Measurements from ENCODE around the gene VBP1. TPM values are rescaled to one million over a fixed set of nuclear protein-coding genes. Genes with fewer than 3 reads are reported as not detected.
"Not testable (repeated sequence)": the region's sequence is repeated elsewhere in the genome, so short reads cannot be mapped to it uniquely, and the experiment has no call there.

Gene VBP1
- polyA plus RNA-seq, 4 donors, result 35.1 to 39.1 (median 38.4) TPM

DNA sequence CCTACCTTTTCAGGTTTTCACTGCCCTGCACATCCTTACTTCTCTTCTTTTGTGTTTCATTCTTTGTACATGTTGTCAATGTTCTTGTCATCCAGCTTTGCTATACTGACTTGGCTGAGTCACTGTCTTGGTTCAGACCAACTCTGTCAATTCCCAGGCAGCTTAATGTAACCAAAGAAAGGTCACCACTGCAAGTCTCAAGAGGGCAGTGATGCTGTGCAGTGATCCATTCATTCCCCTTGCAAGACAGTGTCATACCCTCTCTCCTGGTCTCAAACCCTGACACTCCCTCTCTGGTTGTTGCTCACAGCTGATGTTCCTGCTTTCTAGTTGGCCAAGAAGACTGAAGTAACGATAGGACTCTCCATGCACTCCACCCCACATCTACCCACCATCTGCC lies 30.5 kb downstream of the VBP1 start:
- H3K27me3 ChIP-seq (ENCODE audit: control insufficient read depth in 3 of 3, insufficient read depth in 3 of 3, low read length in 3 of 3), result no peaks in the 10 kb centered on the region
- WGBS, 3 donors, result 50 to 93% (median 89%) methylated on average over 1 of the region's 1 CpG
- no peaks in the 10 kb centered on the region for H3K4me1 ChIP-seq (ENCODE audit: control insufficient read depth in 3 of 3, insufficient read depth in 2 of 3, low read depth in 1 of 3, low read length in 2 of 3)
- H3K9me3 ChIP-seq (ENCODE audit: control insufficient read depth in 2 of 2, insufficient read depth in 1 of 2, low read depth in 1 of 2, low read length in 1 of 2), result no peaks in the 10 kb centered on the region
- H3K4me3 ChIP-seq (ENCODE audit: low read depth in 1 of 3, low read length in 3 of 3), result no peak overlapping the region
- no peak overlapping the region for H3K27ac ChIP-seq (ENCODE audit: low read depth in 1 of 3, low read length in 2 of 3)
- FAIRE-seq, result no peak
- no peak for DNase-seq
- H3K36me3 ChIP-seq (ENCODE audit: control insufficient read depth in 3 of 3, insufficient read depth in 2 of 3, low read depth in 1 of 3, low read length in 3 of 3), result no peaks in the 10 kb centered on the region

DNA sequence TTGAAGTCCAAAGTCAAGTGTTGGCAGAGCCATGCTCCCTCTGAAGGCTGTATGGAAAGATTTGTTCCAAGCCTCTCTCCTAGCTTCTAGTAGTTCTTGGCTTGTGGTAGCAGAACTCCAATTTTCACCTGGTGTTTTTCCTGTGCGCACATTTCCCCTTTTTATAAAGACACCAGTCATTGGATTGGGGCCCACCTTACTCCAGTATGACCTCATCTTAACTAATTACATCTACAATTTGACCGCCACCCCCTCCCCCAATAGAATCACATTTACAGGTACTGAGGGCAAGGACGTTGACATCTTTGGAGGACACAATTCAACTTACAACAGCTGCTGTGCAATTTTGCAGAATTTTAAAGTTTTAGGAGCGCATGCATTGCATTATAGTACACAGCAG lies 31.2 kb downstream of the VBP1 start:
- Histone ChIP-seq H3K4me1 (ENCODE audit: control insufficient read depth in 3 of 3, insufficient read depth in 2 of 3, low read depth in 1 of 3, low read length in 2 of 3) (no peaks in the 10 kb centered on the region), H3K9me3 (ENCODE audit: control insufficient read depth in 2 of 2, insufficient read depth in 1 of 2, low read depth in 1 of 2, low read length in 1 of 2) (no peaks in the 10 kb centered on the region)

DNA sequence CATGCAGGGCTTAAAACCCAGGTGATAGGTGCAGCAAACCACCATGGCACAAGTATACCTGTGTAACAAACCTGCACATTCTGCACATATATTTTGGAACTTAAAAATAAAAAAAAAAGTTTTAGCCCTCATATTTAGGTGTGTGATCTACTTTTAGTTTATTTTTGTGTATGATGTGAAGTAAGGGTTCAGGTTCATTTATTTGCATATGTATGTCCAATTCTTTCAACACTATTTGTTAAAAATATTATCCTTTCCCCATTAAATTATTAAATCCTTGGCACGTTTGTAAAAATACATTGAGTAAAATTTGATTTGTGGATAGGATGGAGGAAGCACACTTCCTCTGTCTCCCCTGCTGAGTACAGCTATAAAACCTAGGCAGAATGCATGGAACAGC lies 35.1 kb downstream of the VBP1 start:
- DNase-seq (no peak), FAIRE-seq (no peak)
- 47 to 80% (median 74%) methylated on average over 1 of the region's 1 CpG for WGBS, 3 donors

More for the DNA sequence above, 31.2 kb downstream of the VBP1 start:
- 68 to 78% (median 71%) methylated on average over 4 of the region's 4 CpGs for WGBS, 3 donors
- DNase-seq (no peak), FAIRE-seq (no peak)
- Histone ChIP-seq H3K27me3 (ENCODE audit: control insufficient read depth in 3 of 3, insufficient read depth in 3 of 3, low read length in 3 of 3) (no peaks in the 10 kb centered on the region), H3K36me3 (ENCODE audit: control insufficient read depth in 3 of 3, insufficient read depth in 2 of 3, low read depth in 1 of 3, low read length in 3 of 3) (no peaks in the 10 kb centered on the region), H3K27ac (ENCODE audit: low read depth in 1 of 3, low read length in 2 of 3) (no peak overlapping the region), H3K4me3 (ENCODE audit: low read depth in 1 of 3, low read length in 3 of 3) (no peak overlapping the region)

DNA sequence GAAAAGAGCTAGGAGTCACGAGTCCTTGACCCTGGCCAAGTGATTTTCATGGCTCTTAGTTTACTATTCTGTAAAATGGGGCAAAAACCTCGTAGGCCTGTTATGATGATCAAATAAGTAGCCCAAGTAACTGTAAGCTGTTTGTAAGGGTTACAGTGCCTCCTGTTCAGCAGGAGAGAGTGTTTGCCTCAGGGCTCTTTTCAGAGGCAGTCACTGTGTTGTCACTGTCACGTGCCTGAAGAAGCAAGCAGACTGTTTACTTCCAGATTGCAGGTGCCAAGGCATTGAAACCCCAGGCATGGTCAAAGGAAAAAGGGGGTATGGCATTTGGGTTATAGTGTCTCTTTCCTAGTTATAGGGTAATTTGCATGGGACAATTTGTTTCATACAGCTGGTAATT lies 43.5 kb downstream of the VBP1 start:
- Histone ChIP-seq H3K27me3 (ENCODE audit: control insufficient read depth in 3 of 3, insufficient read depth in 3 of 3, low read length in 3 of 3) (peaks cover 0 to 6% (median 0%) of the 10 kb centered on the region in 3 donors), H3K4me1 (ENCODE audit: control insufficient read depth in 3 of 3, insufficient read depth in 2 of 3, low read depth in 1 of 3, low read length in 2 of 3) (no peaks in the 10 kb centered on the region), H3K4me3 (ENCODE audit: low read depth in 1 of 3, low read length in 3 of 3) (no peak overlapping the region), H3K27ac (ENCODE audit: low read depth in 1 of 3, low read length in 2 of 3) (no peak overlapping the region), H3K36me3 (ENCODE audit: control insufficient read depth in 3 of 3, insufficient read depth in 2 of 3, low read depth in 1 of 3, low read length in 3 of 3) (no peaks in the 10 kb centered on the region), H3K9me3 (ENCODE audit: control insufficient read depth in 2 of 2, insufficient read depth in 1 of 2, low read depth in 1 of 2, low read length in 1 of 2) (no peaks in the 10 kb centered on the region)
- 37 to 70% (median 45%) methylated on average over 3 of the region's 3 CpGs for WGBS, 3 donors
- DNase-seq, result no peak
- FAIRE-seq, result no peak

More for the DNA sequence above, 35.1 kb downstream of the VBP1 start:
- H3K36me3 ChIP-seq (ENCODE audit: control insufficient read depth in 3 of 3, insufficient read depth in 2 of 3, low read depth in 1 of 3, low read length in 3 of 3), result no peaks in the 10 kb centered on the region
- H3K27ac ChIP-seq (ENCODE audit: low read depth in 1 of 3, low read length in 2 of 3), result no peak overlapping the region
- H3K9me3 ChIP-seq (ENCODE audit: control insufficient read depth in 2 of 2, insufficient read depth in 1 of 2, low read depth in 1 of 2, low read length in 1 of 2), result no peaks in the 10 kb centered on the region
- H3K4me1 ChIP-seq (ENCODE audit: control insufficient read depth in 3 of 3, insufficient read depth in 2 of 3, low read depth in 1 of 3, low read length in 2 of 3), result no peaks in the 10 kb centered on the region
- no peak overlapping the region for H3K4me3 ChIP-seq (ENCODE audit: low read depth in 1 of 3, low read length in 3 of 3)
- H3K27me3 ChIP-seq (ENCODE audit: control insufficient read depth in 3 of 3, insufficient read depth in 3 of 3, low read length in 3 of 3), result no peaks in the 10 kb centered on the region

DNA sequence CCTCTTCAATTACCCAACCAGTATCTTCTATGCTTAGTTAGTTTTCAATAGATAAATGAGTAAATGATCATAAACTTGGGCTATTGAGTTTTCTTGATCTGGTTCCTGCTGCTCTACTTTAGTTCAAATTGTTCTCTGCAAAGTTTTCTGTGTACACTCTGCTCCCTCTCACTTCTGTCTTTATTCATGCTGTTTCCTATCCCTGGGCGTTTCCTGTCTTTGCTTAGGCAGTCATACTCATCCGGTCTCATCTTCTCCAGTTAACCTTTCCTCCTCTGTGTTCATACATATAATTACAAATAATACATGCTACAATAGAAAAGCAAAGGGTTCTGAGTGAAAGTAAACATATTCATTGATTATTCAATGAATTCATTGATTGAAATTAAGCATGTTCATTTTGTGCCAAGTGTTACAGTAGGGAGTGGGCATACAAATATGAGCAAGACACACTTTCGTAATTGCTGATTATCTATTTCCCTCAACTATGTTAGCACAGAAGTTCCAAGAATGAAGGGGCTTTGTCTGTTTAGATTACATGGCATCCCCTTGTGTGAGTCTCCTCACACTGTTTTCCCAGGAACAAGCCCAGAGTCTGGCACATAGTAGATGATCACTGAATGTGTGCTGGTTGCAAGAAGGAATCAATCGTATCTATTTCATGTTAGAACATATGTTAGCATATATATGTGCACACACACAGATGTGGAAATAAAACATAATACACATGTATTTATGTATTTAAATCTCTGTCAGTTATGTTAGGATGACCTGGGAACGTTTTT lies 46.9 kb downstream of the VBP1 start:
- DNase-seq (peak in 1 of 2 donors; percentile 1), FAIRE-seq (no peak)
- WGBS, 3 donors, result 32 to 45% (median 44%) methylated on average over 5 of the region's 5 CpGs
- no peak overlapping the region for H3K27ac ChIP-seq (ENCODE audit: low read depth in 1 of 3, low read length in 2 of 3)
- H3K4me3 ChIP-seq (ENCODE audit: low read depth in 1 of 3, low read length in 3 of 3), result peak overlapping the region in 1 of 3 donors; percentile 50
- peaks cover 0 to 6% (median 0%) of the 10 kb centered on the region in 3 donors for H3K27me3 ChIP-seq (ENCODE audit: control insufficient read depth in 3 of 3, insufficient read depth in 3 of 3, low read length in 3 of 3)
- no peaks in the 10 kb centered on the region for H3K4me1 ChIP-seq (ENCODE audit: control insufficient read depth in 3 of 3, insufficient read depth in 2 of 3, low read depth in 1 of 3, low read length in 2 of 3)
- no peaks in the 10 kb centered on the region for H3K36me3 ChIP-seq (ENCODE audit: control insufficient read depth in 3 of 3, insufficient read depth in 2 of 3, low read depth in 1 of 3, low read length in 3 of 3)
- H3K9me3 ChIP-seq (ENCODE audit: control insufficient read depth in 2 of 2, insufficient read depth in 1 of 2, low read depth in 1 of 2, low read length in 1 of 2), result no peaks in the 10 kb centered on the region

DNA sequence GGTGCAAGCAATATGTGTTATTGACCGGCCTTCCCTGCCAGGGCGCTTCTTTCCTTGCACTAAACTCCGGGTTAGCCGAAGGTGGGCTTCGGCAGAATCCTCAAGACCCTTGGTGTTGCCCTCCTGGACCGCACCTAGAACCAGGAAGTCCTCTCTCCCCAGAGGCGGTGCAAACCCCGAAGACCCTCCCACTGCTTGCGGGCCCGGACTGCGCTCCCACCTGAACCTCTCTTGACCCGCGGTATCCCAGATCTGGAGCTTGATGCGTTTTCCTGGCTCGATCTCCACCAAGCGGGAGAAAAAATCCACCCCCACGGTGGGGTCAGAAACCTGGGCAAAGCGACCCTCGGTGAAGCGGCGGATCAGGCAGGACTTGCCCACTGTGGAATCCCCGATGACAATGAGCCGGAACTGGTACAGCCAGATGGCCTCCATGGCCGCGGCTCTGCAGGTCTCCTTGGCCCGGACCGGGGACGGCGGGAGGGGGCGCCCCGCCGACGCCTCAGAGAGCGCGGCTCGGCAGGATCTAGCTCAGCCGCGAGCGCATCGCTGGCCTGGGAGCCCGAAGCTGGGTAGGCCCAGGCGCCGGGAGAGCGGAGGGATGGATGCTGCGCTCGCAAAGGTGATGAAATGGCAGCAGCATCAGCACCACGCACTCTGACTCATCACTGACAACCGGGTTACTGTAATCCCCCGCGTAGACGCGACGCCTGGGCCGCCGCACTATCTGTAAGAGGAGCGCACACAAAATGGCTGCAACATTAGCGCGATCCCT lies 47.8 kb downstream of the VBP1 start, which contains the start of gene RAB39B:
Gene RAB39B, minus strand, starts transcription at position 638 of the 775 bp plus-strand sequence. Its CDS starts 203 bp downstream, at position 435.
- DNase-seq (peak; percentile 13 to 47), FAIRE-seq (no peak)
- no peaks in the 10 kb centered on the region for H3K36me3 ChIP-seq (ENCODE audit: control insufficient read depth in 3 of 3, insufficient read depth in 2 of 3, low read depth in 1 of 3, low read length in 3 of 3)
- peak within 1 kb of the TSS in 1 of 3 donors; percentile 49 for H3K27ac ChIP-seq (ENCODE audit: low read depth in 1 of 3, low read length in 2 of 3)
- H3K9me3 ChIP-seq (ENCODE audit: control insufficient read depth in 2 of 2, insufficient read depth in 1 of 2, low read depth in 1 of 2, low read length in 1 of 2), result no peaks in the 10 kb centered on the region
- 2 to 36% (median 14%) methylated on average over 28 to 58 of the region's 58 CpGs for WGBS, 3 donors
- peak within 1 kb of the TSS; percentile 19 to 50 (median 27) for H3K4me3 ChIP-seq (ENCODE audit: low read depth in 1 of 3, low read length in 3 of 3)
- H3K4me1 ChIP-seq (ENCODE audit: control insufficient read depth in 3 of 3, insufficient read depth in 2 of 3, low read depth in 1 of 3, low read length in 2 of 3), result no peaks in the 10 kb centered on the region
- peaks cover 0 to 6% (median 0%) of the 10 kb centered on the region in 3 donors for H3K27me3 ChIP-seq (ENCODE audit: control insufficient read depth in 3 of 3, insufficient read depth in 3 of 3, low read length in 3 of 3)

DNA sequence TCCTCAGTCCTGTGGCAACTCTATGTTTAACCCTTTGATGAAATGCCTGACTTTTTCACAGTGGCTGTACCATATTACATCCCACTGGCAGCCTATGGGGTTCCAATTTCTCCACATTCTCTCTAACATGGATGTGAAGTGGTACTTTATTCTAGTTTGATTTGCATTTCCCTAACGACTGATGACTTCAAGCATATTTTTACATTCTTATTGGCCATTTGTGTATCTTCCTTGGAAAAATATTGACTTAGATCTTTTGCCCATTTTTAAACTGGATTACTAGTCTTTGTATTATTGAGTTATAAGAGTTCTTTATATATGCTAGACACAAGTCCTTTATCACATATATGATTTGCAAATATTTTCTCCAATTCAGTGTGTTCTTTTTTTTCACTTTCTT lies 50.2 kb downstream of the VBP1 start:
- Histone ChIP-seq H3K9me3 (ENCODE audit: control insufficient read depth in 2 of 2, insufficient read depth in 1 of 2, low read depth in 1 of 2, low read length in 1 of 2) (no peaks in the 10 kb centered on the region), H3K27ac (ENCODE audit: low read depth in 1 of 3, low read length in 2 of 3) (no peak overlapping the region), H3K36me3 (ENCODE audit: control insufficient read depth in 3 of 3, insufficient read depth in 2 of 3, low read depth in 1 of 3, low read length in 3 of 3) (no peaks in the 10 kb centered on the region), H3K27me3 (ENCODE audit: control insufficient read depth in 3 of 3, insufficient read depth in 3 of 3, low read length in 3 of 3) (peaks cover 0 to 6% (median 0%) of the 10 kb centered on the region in 3 donors), H3K4me3 (ENCODE audit: low read depth in 1 of 3, low read length in 3 of 3) (no peak overlapping the region), H3K4me1 (ENCODE audit: control insufficient read depth in 3 of 3, insufficient read depth in 2 of 3, low read depth in 1 of 3, low read length in 2 of 3) (no peaks in the 10 kb centered on the region)
- DNase-seq, result no peak
- FAIRE-seq, result no peak
- 84 to 93% (median 86%) methylated on average over 1 of the region's 1 CpG for WGBS, 3 donors

DNA sequence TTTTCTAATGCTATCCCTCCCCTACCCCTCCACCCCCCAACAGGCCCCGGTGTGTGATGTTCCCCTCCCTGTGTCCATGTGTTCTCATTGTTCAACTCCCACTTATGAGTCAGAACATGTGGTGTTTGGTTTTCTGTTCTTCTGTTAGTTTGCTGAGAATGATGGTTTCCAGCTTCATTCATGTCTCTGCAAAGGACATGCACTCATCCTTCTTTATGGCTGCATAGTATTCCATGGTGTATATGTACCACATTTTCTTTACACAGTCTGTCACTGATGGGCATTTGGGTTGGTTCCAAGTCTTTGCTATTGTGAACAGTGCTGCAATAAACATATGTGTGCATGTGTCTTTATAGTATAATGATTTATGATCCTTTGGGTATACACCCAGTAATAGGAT lies 51.7 kb downstream of the VBP1 start:
- not testable (repeated sequence) for H3K27ac ChIP-seq (ENCODE audit: low read depth in 1 of 3, low read length in 2 of 3); H3K36me3 ChIP-seq (ENCODE audit: control insufficient read depth in 3 of 3, insufficient read depth in 2 of 3, low read depth in 1 of 3, low read length in 3 of 3); DNase-seq; H3K4me1 ChIP-seq (ENCODE audit: control insufficient read depth in 3 of 3, insufficient read depth in 2 of 3, low read depth in 1 of 3, low read length in 2 of 3); H3K4me3 ChIP-seq (ENCODE audit: low read depth in 1 of 3, low read length in 3 of 3); H3K27me3 ChIP-seq (ENCODE audit: control insufficient read depth in 3 of 3, insufficient read depth in 3 of 3, low read length in 3 of 3); H3K9me3 ChIP-seq (ENCODE audit: control insufficient read depth in 2 of 2, insufficient read depth in 1 of 2, low read depth in 1 of 2, low read length in 1 of 2); FAIRE-seq
- 80 to 89% methylated on average over 1 of the region's 1 CpG; no CpG with 5 or more reads in 1 of the 3 donors for whole genome bisulfite sequencing, 3 donors

All from small intestine (tissue), 7 donors.